GM18519 (cell line): ENCODE measurements around the gene PDX1.
"Not testable (repeated sequence)": the region's sequence is repeated elsewhere in the genome, so short reads cannot be mapped to it uniquely, and the experiment has no call there.

ENCODE experiments used
- ATAC-seq: cut with Tn5 transposase; IDR thresholded peaks from one replicate; pipeline ENCODE4 v1.9.1; 2021; ENCODE audit warnings: mild to moderate bottlenecking, moderate library complexity; ENCODE audit not compliant: unreplicated experiment, low FRiP score

The PDX1 gene

DNA sequence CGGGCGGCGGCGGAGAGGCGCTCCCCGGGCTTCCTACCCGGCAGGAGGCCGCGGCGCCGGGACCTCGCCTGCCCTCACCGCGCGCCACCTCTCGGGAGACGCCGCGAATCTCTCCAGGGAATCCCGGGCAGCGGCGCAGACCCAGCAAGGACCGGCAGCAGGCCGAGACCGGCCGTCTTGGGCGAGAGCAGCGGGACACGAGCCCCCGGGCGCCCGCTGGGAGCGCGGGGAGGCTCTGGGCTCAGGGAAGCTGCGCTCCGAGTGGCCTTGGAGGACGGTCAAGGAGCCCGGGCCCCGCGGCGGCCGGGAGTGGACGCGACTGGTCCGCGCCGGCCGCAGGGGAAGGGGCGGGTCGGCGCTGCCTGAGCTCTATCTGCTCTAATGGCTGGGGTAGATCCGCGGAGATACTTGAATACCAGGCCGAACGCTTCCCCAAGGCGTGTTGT, 34.6 kb downstream of the PDX1 start:
- ATAC-seq = no peak

DNA sequence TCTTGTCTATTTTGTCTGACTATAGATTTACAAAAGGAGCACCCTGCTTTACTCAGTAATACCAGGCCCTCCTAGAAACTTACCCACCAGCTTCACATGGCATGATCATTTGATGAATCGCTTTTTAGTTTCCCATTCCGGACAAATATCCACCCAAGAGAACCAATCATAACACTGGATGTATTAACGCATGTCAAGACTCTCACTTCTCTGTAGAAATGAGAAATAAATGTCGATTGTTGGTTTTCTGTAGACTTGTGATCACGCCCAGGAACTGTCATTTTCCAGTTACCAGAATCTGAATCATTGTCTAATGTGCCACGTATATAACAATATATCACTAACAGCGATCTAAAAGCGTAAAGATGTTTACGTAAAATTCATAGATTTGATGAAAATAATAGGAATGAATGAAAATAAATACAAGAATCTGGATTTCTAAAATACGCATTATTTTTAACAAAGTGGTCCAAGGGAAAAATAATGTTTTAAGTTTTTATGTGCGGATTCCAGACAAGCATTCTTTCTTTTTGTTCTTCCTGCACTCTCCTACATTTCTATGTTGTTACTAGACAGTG, 35.3 kb downstream of the PDX1 start:
- no peak for ATAC-seq

DNA sequence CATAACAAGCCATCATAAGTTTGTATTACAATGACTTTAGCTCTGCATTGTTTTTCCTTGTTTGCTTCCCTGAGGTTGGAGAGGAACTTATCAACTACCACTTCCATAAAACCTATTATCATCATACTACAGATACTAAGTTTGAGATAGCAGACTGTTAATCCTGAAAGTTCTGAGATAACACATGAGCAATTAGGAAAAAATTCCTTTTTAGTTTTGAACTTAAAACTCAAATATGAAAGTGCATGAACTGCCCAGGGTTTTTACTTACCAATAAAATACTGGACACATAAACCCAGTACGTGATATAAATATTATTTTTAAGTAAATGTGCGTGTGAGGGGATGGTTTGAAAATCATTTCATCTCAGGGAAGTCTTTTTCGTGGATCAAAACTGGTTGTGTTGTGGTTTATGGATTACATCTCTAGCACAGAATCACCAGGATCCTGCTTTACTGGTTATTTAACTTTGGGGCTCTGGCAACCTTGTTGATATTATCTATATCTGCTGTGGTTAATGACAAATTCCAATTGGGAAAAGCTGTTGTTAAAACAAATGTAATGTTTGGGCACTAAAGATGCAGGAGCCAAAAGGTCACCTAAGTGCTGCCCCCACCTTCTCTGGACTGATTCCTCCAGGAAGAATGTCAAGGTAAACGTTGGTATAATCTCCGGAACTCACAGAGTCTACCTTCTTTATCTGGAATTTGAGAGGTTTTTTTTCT, 36.9 kb downstream of the PDX1 start:
- ATAC-seq = no peak

DNA sequence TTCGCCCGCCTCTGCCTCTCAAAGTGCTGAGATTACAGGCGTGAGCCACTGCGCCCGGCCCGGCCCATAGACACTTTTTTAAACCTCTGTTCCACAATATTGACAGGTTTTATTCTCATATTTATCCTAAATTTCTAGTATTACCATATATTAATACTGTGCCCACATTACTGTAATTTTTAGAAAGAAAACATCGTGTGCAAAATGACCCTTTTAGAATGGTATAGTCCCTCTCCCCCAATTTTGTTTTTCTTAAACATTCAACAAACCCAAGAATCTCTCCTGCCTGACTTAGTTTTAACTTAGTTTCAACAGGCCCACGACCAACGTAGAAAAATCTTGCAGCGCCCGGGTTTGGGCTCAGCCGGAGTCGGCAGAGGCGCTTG, 40.2 kb downstream of the PDX1 start:
- ATAC-seq = no peak

DNA sequence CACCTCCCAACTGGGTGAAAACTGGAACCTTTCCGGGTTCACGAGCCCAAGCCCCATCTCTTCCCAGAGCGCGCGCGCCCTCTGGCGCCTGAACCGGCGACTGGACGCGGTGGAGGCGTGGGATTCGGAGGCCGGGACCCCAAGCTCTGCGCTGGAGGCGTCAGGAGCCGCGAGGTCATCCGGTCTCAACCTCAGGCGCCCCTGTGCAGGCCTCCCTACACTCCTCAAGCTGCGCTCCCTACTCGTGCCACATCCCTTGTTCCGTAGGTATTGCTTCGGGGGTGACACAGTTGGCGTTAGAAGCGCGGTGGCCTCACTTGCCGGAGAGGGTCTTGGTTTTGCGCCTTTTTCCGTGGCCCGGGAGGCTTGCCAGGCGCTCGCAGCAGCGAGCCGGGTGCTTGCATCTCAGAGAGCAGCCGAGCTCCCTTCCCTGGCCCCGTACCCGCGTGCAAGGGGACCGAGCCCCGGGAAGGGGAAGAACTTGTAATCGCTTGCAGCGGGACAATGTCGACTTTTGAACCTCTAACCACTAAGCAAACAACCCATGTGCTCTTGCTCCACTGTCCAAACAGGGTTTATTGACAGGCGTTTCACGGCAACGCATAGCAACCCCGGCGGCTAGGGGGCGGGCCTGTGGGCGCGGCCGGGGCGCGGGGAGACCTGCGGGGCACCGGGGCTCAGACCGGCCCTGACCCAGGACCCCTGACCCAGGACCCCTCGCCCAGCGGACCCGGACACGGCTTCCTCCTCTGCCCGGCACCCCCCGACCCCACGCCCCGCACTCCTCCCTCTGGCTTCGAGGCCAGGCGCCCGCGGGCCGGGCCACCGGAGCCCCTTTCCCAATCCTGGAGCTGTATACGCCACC, 40.8 kb downstream of the PDX1 start:
- ATAC-seq = no peak

DNA sequence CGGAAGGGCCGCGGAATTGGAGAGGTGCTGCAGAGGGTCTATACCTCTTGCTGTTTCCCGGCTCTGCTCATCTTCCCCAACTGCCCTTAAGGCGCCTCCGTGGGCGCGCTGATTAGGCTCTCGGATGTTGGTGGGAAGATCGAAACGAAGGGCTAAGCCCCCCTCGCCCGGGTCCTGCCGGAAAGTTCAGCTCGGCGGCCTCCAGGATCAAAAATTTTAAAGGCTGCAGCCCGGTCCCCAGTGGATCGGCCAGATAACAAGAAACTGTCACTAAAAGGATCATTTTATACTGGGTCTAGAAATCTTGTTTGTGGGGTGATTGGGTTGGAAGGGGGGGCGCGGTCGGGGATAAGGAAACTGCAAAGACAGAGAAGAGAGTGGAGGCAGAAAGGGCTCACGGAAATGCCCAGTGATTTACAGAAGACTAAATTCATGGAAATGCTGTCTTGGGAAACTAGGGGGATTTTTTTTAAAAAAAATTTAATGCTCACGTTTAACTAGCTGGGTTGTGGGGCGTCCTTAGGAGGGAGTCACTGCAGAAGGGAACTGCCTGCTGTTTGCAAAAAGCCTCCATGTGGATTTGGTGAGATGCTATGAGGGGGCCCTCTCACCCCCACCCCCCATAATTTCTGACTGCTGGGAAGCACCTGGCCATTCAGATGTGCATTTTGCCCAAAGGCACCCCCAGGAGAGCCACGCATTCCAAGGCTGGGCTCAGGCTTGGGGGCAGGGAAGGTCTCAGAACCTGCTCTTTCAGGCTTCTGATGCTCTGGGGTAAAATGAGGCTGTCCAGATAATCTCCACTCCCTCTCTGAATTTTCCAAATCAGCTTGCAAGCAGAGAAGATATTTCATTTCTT, 41.7 kb downstream of the PDX1 start:
- no peak for ATAC-seq

DNA sequence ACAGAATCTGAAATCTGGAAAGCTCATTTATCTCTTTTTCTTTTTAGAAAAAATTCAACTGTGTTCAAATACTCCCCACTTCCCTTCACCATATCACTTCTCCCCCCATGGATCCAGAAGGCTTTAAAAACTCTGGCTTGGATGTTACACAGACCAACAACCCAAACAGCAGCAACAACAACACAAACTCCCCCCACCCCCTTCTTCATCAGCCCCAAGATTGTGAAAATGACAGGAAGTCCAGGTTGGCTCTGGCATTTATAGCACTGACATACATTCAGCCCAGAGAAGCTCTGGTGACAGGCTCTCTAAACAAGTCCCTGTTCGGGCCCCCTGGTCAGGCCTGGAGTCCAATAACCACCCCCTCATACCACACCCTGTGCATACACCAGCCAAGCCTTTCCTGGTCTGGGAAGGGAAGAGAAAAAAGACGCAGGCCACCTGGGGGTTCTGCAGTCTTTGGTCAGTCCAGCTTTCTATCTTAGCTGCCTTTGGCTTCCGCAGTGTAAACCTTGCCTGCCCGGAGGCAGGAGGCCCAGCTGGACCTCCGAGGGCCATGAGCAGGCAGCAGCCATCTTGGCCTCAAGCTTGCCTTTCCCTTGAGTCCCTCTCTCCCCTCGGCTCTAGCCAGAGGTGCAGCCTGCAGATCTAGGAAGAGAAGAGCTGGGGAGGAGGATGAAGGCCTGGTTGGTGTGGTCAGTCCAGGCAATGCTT, 42.5 kb downstream of the PDX1 start:
- no peak for ATAC-seq

DNA sequence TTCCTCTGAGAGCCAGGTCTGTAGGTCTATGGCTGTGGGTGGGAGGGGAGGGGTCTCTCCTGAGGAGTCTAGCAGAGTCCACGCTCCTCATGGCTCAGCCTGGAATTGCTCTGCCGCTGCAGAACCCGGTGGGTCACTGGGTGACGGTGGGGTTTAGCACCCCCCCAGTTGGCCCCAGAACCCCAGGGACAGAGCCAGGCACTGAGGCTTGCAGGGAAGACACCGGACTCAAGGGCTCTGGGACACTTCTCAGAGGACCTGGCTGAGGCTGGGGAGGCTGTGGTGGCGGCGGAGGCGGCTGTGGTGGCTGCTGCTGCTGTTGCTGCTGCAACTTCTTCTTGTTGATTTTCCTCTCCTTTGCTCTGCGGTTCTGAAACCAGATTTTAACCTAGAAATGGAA, 43.2 kb downstream of the PDX1 start:
- ATAC-seq = no peak

DNA sequence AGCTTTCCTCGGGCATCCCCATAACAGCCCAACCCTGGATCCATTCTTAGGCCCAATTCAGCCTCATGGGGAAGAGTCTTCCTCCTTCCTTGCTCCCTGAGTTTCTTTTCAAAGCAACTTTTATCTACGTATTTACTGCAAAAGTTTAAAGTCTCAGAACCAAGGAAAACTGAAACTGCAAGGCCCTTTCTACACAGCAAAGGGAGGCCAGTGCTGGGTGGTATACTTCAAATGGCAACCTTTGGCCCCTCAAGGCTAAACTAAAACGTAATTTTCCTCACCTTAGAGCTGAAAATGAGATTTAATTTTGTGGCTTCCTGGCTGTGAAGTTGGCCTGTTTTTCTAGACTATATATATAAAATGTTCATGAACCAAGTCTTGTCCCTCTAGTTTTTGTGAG, 43.7 kb downstream of the PDX1 start:
- ATAC-seq = no peak

DNA sequence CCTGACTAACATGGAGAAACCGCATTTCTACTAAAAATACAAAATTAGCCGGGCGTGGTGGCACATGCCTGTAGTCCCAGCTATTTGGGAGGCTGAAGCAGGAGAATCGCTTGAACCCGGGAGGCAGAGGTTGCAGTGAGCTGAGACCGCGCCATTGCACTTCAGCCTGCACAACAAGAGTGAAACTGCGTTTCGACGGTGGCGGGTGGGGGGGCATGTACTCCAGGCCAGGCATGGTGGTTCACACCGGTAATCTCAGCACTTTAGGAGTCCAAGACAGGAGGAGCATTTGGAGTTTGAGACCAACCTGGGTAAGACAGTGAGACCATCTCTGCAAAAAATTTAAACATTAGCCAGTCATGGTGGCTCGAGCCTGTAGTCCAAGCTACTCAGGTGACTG, 44.4 kb downstream of the PDX1 start:
- ATAC-seq = not testable (repeated sequence)

DNA sequence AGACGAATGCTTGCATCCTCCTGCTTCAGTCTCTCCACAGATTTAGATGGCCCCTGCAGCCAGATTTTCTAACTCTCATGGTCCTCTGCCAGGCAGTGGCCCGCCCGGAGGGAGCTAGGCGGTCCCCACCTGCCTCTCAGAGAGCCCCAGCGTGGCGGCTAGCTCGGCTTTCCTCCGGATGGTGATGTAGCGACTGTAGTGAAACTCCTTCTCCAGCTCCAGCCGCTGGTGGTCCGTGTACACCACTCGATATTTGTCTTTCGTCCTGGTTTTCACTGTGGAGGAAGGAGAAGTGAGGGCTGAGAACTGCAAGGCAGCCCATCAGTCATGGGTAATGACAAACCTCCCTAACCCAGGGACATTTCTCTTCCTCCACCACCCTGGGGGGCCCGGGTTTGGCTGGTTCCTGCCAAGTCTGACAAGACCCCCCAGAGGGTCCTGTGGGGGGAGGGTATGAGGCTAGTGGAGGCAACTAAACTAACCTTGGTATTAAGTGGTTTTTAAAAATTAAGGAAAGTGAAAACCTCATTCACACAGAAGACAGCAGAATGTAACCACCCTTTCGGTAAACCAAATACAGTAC, 45.0 kb downstream of the PDX1 start:
- ATAC-seq = no peak

DNA sequence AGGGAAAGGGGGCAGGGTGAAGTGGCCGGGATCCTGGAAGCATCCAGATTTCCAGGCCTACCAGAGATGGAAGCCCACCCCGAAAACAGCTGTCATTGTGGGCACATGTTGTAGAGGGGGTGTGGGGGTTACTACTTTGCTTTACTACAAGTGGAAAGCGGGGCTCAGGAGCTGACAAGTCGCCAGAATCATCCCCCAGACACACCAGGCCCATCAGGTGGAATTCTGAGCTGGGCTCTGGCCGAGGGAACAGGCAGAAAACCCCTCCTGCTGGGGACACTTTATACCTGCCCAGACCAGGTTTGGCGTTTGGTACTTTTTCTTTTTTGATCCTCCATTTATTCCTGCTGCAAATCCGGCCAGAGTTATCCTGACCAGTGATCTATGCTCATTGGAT, 45.5 kb downstream of the PDX1 start:
- ATAC-seq = no peak

DNA sequence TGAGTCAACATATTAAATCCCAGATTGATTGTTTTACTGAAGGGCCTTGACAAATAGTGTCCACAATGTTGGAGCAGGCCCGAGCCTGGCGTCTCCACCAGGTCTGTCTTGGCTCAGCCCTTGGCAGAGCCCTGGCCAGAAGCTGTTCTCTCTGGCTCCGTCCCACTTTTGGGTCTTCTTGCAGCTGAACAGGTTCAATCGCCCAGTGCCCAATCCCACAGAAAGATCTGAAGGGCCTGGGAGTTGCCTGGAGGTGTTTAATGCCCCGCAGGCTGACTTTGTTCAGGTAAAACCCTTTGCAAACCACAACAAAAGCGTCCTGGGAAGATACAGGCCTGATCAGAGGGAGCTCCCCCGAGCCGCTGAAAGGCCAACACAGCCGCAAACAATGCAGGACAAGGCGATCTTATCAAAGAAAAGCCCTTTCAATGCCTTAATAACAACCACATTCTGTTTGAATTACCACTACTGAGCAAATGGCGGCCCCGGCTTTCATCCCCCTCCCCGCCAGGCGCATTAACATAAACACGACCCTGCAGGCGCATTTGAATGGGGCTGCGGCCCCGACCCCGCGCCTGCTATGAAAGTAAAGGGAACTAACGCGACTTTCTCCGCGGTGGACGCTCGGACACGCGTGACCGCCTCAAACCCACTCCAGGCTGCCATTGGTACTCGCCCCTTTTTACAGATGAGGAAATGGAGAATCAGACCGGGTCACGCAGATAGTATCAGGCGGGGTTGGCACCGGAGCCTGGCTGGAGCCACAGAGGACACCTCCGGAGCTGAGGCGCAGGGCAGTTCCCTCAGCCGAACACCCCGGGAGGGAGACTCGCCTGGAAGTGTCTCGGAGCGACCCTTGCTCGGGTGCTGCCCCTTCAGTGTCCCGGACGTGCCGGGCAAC, 46.2 kb downstream of the PDX1 start:
- ATAC-seq = no peak

DNA sequence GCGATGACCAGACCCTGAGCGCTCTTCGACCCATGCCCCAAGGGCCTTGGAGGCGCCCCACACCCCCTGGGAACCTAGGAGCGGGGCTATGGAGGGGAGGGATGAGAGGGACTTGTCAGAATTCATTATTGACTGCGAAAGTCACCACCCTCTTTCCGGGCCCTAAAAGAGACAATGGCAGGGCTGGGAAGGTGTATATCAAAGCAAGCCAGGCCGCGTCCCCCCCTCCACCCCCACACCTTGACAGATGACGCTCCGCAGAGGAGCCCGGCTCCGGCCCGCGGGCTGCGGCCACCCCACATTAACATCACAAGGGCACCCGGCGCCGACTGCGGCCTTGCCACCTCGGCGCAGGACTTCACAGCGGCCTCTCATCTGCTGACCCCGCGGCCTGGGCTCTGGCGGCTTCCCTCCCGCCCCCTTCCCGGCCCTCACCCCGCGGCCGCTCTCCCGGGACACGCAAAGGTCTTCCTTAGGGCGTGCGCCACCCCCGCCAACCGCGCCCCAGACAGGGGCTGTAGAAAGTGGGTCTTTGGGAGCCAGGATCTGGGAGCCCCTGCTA, 46.9 kb downstream of the PDX1 start:
- no peak for ATAC-seq

DNA sequence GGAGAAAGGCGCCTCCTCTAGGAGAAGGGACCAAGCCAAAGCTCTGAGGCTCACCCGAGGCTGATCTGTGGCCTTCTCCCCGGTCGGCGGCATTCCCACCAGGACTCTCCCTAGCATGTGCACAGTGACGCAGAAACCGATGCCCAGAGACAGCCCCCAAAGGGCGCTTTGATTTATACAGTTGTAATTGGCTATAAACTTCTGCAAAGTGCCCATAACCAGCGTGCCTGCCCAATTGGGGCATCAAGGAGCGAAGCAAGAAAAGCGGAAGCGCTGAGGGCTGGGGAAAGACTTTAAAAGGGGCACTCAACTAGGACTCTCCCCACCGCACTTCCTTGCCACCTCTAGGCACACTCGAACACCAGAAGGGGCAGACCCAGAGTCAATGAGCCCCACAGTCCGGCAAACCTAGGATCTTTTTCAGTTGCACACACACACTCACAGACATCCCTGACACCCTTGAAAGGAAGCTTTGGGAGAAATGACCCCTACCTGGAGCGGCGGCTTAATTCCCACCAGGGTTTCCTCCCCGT, 47.5 kb downstream of the PDX1 start:
- ATAC-seq = no peak

DNA sequence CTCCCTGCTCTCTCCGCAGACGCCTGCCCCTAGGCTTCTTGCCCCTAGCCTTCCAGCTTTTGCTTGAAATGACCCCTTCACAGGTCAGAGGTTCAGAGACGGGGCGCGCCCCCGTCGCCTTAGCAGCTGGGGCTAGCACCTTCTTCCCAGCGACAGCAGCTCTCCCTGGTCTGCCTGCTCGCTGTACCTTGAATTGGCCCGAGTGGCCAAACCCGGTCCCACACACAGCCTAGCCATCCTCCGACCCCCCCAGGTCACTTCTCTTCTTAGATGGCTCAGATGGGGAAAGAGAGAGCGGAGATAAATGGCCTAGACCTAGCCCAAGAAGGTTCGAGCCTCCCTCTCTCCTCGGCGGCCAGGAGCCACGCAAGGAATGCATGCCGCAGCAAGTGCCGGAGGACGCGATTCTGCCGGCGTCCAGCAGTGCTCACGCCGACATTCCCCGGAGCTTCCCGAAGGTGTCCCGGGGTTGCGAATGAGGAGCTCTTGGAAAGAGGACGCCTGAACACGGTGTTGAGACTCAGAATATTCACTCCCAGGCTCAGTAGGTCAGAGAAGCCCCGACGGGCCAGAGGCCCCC, 48.0 kb downstream of the PDX1 start:
- no peak for ATAC-seq

DNA sequence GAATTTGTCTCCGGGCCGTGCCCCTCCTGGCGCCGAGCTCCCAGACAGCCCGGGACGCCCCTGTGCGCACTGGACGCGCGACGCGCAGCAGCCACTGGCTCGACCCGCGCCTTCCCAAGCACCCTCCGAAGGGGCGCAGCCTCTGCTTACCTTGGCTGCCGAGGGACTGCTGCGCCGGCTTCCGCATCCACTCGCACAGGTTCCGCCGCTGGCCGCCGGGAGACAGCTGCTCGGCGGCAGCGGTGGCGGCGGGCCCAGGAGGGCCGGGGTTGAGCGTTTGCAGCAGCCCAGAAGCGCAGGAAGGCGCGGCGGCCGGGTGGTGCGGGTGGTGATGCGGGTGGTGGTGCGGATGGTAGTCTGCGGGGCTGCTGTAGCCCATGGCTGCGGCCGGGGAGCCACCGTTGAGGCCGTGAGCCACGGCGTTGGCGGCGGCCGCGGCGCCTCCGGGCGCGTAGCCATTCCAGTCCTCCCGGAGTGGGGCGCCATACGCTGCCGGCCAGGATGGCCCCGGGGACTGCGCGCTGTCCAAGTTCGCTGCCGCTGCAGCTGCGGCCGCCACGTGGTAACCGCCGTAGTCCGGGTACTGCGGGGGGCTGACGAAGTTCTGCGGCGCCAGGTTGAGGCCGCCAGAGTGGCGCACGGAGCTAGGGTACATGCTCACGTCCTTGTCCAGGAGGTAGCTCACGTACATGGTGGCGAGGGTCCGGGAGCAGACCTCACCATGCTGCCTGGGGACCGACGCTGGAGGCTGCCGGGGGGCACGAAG, 48.7 kb downstream of the PDX1 start:
- no peak for ATAC-seq
